Stimulated activated CD4-positive, alpha-beta T cell treated with anti-CD3 and anti-CD28 coated beads, Interleukin-2, amount 100 ng/mL, for 24 hours (primary cell): ENCODE results near the gene TFCP2.

Experiments used
- DNase-seq, 2 donors: peaks; one replicate each; pipeline ENCODE4 v3.0.0-alpha.2; 2020

Gene TFCP2

GRCh38 chr12:51196547-51196946, 23.6 kb upstream of the TFCP2 start:
- DNase-seq = no peak

GRCh38 chr12:51195841-51196240, 22.9 kb upstream of the TFCP2 start:
- no peak for DNase-seq

- DNase-seq = no peak
Measured at GRCh38 chr12:51192284-51192671, 19.3 kb upstream of the TFCP2 start.

- DNase-seq = no peak
Measured at GRCh38 chr12:51191516-51192283, 18.8 kb upstream of the TFCP2 start.

GRCh38 chr12:51190820-51191219, 17.9 kb upstream of the TFCP2 start:
- DNase-seq = no peak

- no peak for DNase-seq
Measured at GRCh38 chr12:51189790-51190355, 16.9 kb upstream of the TFCP2 start.

GRCh38 chr12:51188359-51189051, 15.6 kb upstream of the TFCP2 start:
- no peak for DNase-seq

- DNase-seq = no peak
Measured at GRCh38 chr12:51187370-51187987, 14.5 kb upstream of the TFCP2 start.

- no peak for DNase-seq
Measured at GRCh38 chr12:51186465-51187085, 13.6 kb upstream of the TFCP2 start.

- DNase-seq = no peak
Measured at GRCh38 chr12:51185171-51185717, 12.3 kb upstream of the TFCP2 start.

GRCh38 chr12:51183816-51184215, 10.9 kb upstream of the TFCP2 start:
- no peak for DNase-seq

- no peak for DNase-seq
Measured at GRCh38 chr12:51183349-51183748, 10.4 kb upstream of the TFCP2 start.

- DNase-seq = no peak
Measured at GRCh38 chr12:51181558-51181957, 8.6 kb upstream of the TFCP2 start.

- DNase-seq = no peak
Measured at GRCh38 chr12:51177897-51178296, 5.0 kb upstream of the TFCP2 start.

GRCh38 chr12:51174501-51174900, 1.6 kb upstream of the TFCP2 start:
- DNase-seq = no peak

- DNase-seq = no peak
Measured at GRCh38 chr12:51171884-51172514, 936 bp downstream of the TFCP2 start.

GRCh38 chr12:51163795-51164194, 9.1 kb downstream of the TFCP2 start:
- no peak for DNase-seq

GRCh38 chr12:51162217-51162616, 10.7 kb downstream of the TFCP2 start:
- DNase-seq = no peak

GRCh38 chr12:51160814-51161459, 12.0 kb downstream of the TFCP2 start:
- no peak for DNase-seq

- no peak for DNase-seq
Measured at GRCh38 chr12:51156245-51156765, 16.6 kb downstream of the TFCP2 start.

GRCh38 chr12:51152953-51153352, 20.0 kb downstream of the TFCP2 start:
- no peak for DNase-seq

- DNase-seq = no peak
Measured at GRCh38 chr12:51150777-51151176, 22.2 kb downstream of the TFCP2 start.
